Endothelial cell of umbilical vein (primary cell): ENCODE data around the gene PCDH9. TPM values are rescaled to one million over a fixed set of nuclear protein-coding genes. Genes with fewer than 3 reads are reported as not detected.

Experiments used
- BruUV-seq: library from RNA; stranded (reverse); fragments of 400-500 nt; replicated peaks from 2 replicates; lab custom pipeline; 2021; lab: Mats Ljungman, UMichigan
- CTCF ChIA-PET: fragments of 300-600, 350-600 bp; sonication (Branson Sonifier 250); formaldehyde crosslinking; loops from one replicate; lab custom pipeline; 2021; ENCODE audit warnings: antibody characterized with exemption, inconsistent platforms; lab: Charles Lee
- POLR2A ChIA-PET: fragments of 300-600, 350-600 bp; sonication (Branson Sonifier 250); formaldehyde crosslinking; loops from one replicate; lab custom pipeline; 2021; ENCODE audit warnings: antibody characterized with exemption, inconsistent platforms; lab: Charles Lee
- DNase-seq: peaks from one replicate; pipeline ENCODE4 v3.0.0-alpha.2; 2011; ENCODE audit warnings: low read depth, low spot score
- FAIRE-seq: peaks from 2 replicates; lab custom pipeline; 2011; peaks lifted over from hg19 to GRCh38; lab: Jason Lieb, UNC
- H2AFZ ChIP-seq: 2 replicates; pipeline ENCODE4 v1.6.0; 2012; ENCODE audit warnings: low read depth, low read length, control low read depth, inconsistent platforms
- H3K27ac ChIP-seq: 2 replicates; pipeline ENCODE4 v1.5.1; 2011; ENCODE audit warnings: low read depth, mild to moderate bottlenecking, control low read depth, low read length, moderate library complexity; ENCODE audit not compliant: insufficient read depth
- H3K27me3 ChIP-seq, 2 experiments: 2 replicates each; pipeline versions ENCODE4 v1.6.0 to v1.6.1; 2011; ENCODE audit warnings: low read length in 2 of 2, mixed read lengths in 1 of 2; ENCODE audit not compliant: control insufficient read depth in 2 of 2, insufficient read depth in 2 of 2
- H3K36me3 ChIP-seq, 2 experiments: 2 replicates in 1 of 2; 3 replicates in 1 of 2; pipeline ENCODE4 v1.5.1; 2011; ENCODE audit warnings: low read length in 2 of 2, mild to moderate bottlenecking in 1 of 2, moderate library complexity in 1 of 2; ENCODE audit not compliant: control insufficient read depth in 2 of 2, insufficient read depth in 2 of 2; ENCODE audit errors: extremely low read depth in 1 of 2
- H3K4me1 ChIP-seq: 3 replicates; pipeline ENCODE4 v1.5.1; 2011; ENCODE audit warnings: mild to moderate bottlenecking, low read length; ENCODE audit not compliant: control insufficient read depth, insufficient read depth; ENCODE audit errors: extremely low read depth
- H3K4me2 ChIP-seq: 2 replicates; pipeline ENCODE4 v1.6.1; 2011; ENCODE audit warnings: low read length, control low read depth, mixed read lengths; ENCODE audit not compliant: insufficient read depth
- H3K4me3 ChIP-seq, 3 experiments: fragments of 200-600 bp in 1 of 3; sonication (generic), shearing (Covaris generic) in 1 of 3; replicated peaks in 1 of 3; 2 replicates each; pipeline ENCODE4 v1.5.1; 2011 to 2016; ENCODE audit warnings: control low read depth in 3 of 3, low read length in 3 of 3, mild to moderate bottlenecking in 2 of 3, inconsistent platforms in 1 of 3, low read depth in 1 of 3, moderate library complexity in 1 of 3; ENCODE audit not compliant: insufficient read depth in 1 of 3
- H3K79me2 ChIP-seq: 2 replicates; pipeline ENCODE4 v1.6.0; 2012; ENCODE audit warnings: low read length, inconsistent platforms; ENCODE audit not compliant: control insufficient read depth, insufficient read depth
- H3K9ac ChIP-seq: replicated peaks from 2 replicates; pipeline ENCODE3; 2011; ENCODE audit warnings: low read length, control low read depth; ENCODE audit not compliant: insufficient read depth; ENCODE audit errors: extremely low read depth
- H3K9me1 ChIP-seq: replicated peaks from 3 replicates; pipeline ENCODE4 v1.6.0; 2011; ENCODE audit warnings: mild to moderate bottlenecking, low read length; ENCODE audit not compliant: control insufficient read depth, insufficient read depth; ENCODE audit errors: extremely low read depth
- H3K9me3 ChIP-seq: replicated peaks from 2 replicates; pipeline ENCODE4 v1.5.1; 2012; ENCODE audit warnings: low read length, inconsistent platforms; ENCODE audit not compliant: control insufficient read depth, insufficient read depth
- H4K20me1 ChIP-seq: replicated peaks from 2 replicates; pipeline ENCODE3; 2011; ENCODE audit warnings: mild to moderate bottlenecking, low read length; ENCODE audit not compliant: control insufficient read depth, insufficient read depth; ENCODE audit errors: extremely low read depth
- EZH2 ChIP-seq: IDR thresholded peaks from 2 replicates; pipeline ENCODE4 v1.6.1; 2012; ENCODE audit warnings: borderline replicate concordance, low read depth, mild to moderate bottlenecking, moderate library complexity, low read length, inconsistent platforms; ENCODE audit not compliant: severe bottlenecking
- FOS ChIP-seq: IDR thresholded peaks from 2 replicates; pipeline ENCODE4 v1.6.1; 2011; ENCODE audit warnings: mild to moderate bottlenecking, low read length, moderate library complexity, borderline replicate concordance; ENCODE audit not compliant: insufficient read depth
- GATA2 ChIP-seq: IDR thresholded peaks from 2 replicates; pipeline ENCODE4 v1.7.0; 2011; ENCODE audit warnings: low read depth, mild to moderate bottlenecking, moderate library complexity, mixed read lengths, low read length; ENCODE audit not compliant: insufficient read length, insufficient read depth
- JUN ChIP-seq: IDR thresholded peaks from 2 replicates; pipeline ENCODE4 v1.6.1; 2011; ENCODE audit warnings: borderline replicate concordance, low read depth; ENCODE audit not compliant: insufficient read length, insufficient read depth
- MYC ChIP-seq: IDR thresholded peaks from one replicate; pipeline ENCODE4 v1.6.1; 2011; ENCODE audit warnings: mild to moderate bottlenecking, low read depth, low read length
- POLR2A ChIP-seq: IDR thresholded peaks from 2 replicates; pipeline ENCODE4 v1.6.1; 2012; ENCODE audit warnings: low read depth, mild to moderate bottlenecking, control low read depth, low read length
- POLR2AphosphoS5 ChIP-seq: IDR thresholded peaks from 2 replicates; pipeline ENCODE4 v1.6.1; 2012; ENCODE audit warnings: low read depth, mild to moderate bottlenecking, control low read depth, low read length, moderate library complexity; ENCODE audit not compliant: insufficient read depth
- dilution Hi-C: fragments of 300-500 bp; cut with MboI; formaldehyde crosslinking; loops from one replicate; pipeline ENCODE4 v1.15.0; 2019; ENCODE audit warnings: low sequenced_read_pairs; ENCODE audit not compliant: extremely low pct_ligation_motif_present
- intact Hi-C: fragments of 100-400 bp; cut with micrococcal nuclease; formaldehyde crosslinking; loops from one replicate; pipeline ENCODE4 v1.10.0; 2022
- polyA plus RNA-seq, 4 experiments: library from polyadenylated mRNA; depleted of rRNA in 3 of 4; stranded (reverse) in 3 of 4; unstranded in 1 of 4; fragments of >200 nt; gene quantifications; 2 replicates each; pipeline versions ENCODE4 v1.2.1 to v1.2.3, GENCODE V29; 2011 to 2012; ENCODE audit warnings: missing spikeins in 1 of 4
- total RNA-seq: library from RNA; stranded (reverse); gene quantifications from 2 replicates; pipeline ENCODE4 v1.2.3, GENCODE V29; 2021
- TF ChIP-seq, protein P1 (sequence below), 2 donors: IDR thresholded peaks; 1 replicate in 1 of 2; 2 replicates in 1 of 2; pipeline ENCODE4 v1.5.1; 2011; ENCODE audit warnings: low read length in 2 of 2, mild to moderate bottlenecking in 2 of 2, moderate library complexity in 2 of 2, control low read depth in 1 of 2, inconsistent platforms in 1 of 2, low read depth in 1 of 2; ENCODE audit not compliant: insufficient read depth in 1 of 2; ENCODE audit errors: extremely low read depth in 1 of 2
- TF ChIP-seq, protein P2 (sequence below): IDR thresholded peaks from 2 replicates; pipeline ENCODE4 v1.6.1; 2011; ENCODE audit not compliant: insufficient read depth, insufficient read length

Gene PCDH9
- total and polyA plus RNA-seq, 2 donors (not counting 3 experiments of a cell fraction or from before 2014, with no cell fraction given), result 1.1 to 5.2 TPM

DNA sequence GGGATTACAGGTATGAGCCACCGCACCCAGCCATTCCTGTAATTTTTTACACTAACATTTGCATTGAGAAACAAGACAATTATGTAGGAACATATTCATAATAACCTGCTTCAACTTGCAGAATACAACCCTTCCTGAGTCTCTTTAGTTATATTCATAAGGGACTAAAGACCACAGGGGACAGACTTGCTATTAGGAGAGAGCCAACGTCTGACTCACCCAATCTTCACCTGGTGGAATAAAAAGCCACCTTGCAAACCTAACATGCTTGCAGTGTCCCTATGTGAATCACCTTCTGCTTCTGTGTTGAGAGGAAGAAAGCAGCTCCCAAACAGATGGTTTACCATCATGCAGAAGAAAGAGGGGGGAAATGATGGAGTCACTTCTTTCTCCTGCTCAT is 456.1 kb downstream of the PCDH9 start:
- dilution Hi-C loops, result no loop called here
- CTCF ChIA-PET, result interaction anchor here (1.4 kb wide), 1 partner anchor 8 kb away, joined by 3 read pairs; no protein-coding TSS in a partner anchor
- H3K9me3 ChIP-seq, result no peaks in the 10 kb centered on the region

More for the DNA sequence above, 456.1 kb downstream of the PCDH9 start:
- H3K36me3 ChIP-seq, result no peaks in the 10 kb centered on the region
- H3K4me2 ChIP-seq, result no peak overlapping the region
- H3K9me1 ChIP-seq, result no peaks in the 10 kb centered on the region
- POLR2A ChIA-PET, result no interaction called here
- no peaks in the 10 kb centered on the region for H3K27me3 ChIP-seq
- no peak overlapping the region for H3K27ac ChIP-seq
- H4K20me1 ChIP-seq, result no peaks in the 10 kb centered on the region
- no peak overlapping the region for H3K4me3 ChIP-seq
- DNase-seq, result no peak
- no peaks in the 10 kb centered on the region for H3K4me1 ChIP-seq
- TF ChIP-seq GATA2 (no peak), POLR2AphosphoS5 (no peak), POLR2A (no peak), MYC (no peak), FOS (no peak), JUN (no peak), EZH2 (no peak)
- TF ChIP-seq, protein P1, sequence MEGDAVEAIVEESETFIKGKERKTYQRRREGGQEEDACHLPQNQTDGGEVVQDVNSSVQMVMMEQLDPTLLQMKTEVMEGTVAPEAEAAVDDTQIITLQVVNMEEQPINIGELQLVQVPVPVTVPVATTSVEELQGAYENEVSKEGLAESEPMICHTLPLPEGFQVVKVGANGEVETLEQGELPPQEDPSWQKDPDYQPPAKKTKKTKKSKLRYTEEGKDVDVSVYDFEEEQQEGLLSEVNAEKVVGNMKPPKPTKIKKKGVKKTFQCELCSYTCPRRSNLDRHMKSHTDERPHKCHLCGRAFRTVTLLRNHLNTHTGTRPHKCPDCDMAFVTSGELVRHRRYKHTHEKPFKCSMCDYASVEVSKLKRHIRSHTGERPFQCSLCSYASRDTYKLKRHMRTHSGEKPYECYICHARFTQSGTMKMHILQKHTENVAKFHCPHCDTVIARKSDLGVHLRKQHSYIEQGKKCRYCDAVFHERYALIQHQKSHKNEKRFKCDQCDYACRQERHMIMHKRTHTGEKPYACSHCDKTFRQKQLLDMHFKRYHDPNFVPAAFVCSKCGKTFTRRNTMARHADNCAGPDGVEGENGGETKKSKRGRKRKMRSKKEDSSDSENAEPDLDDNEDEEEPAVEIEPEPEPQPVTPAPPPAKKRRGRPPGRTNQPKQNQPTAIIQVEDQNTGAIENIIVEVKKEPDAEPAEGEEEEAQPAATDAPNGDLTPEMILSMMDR (IDR thresholded peaks at IDR 0.05; ENCODE audit: extremely low read depth in 1 of 2, insufficient read depth in 1 of 2, low read depth in 1 of 2, low read length in 2 of 2), result no peak
- TF ChIP-seq, protein P2, sequence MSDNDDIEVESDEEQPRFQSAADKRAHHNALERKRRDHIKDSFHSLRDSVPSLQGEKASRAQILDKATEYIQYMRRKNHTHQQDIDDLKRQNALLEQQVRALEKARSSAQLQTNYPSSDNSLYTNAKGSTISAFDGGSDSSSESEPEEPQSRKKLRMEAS, result no peak
- no peak overlapping the region for H3K9ac ChIP-seq
- FAIRE-seq, result no peak
- H3K79me2 ChIP-seq, result no peaks in the 10 kb centered on the region
- H2AFZ ChIP-seq, result no peak overlapping the region
- BruUV-seq, result no TSS peak
- intact Hi-C loops, result no loop called here
